ENCODE results near the gene LPIN3.

Gene LPIN3

GRCh38 chr20:41408986-41409385 is 68.4 kb downstream of the LPIN3 start:
- H3K27ac ChIP-seq: no peak overlapping the region
- no peaks in the 10 kb centered on the region for H3K36me3 ChIP-seq (ENCODE audit: control insufficient read depth, insufficient read depth, low read length)
- TF ChIP-seq CTCF (IDR thresholded peaks at IDR 0.05): no peak

More at GRCh38 chr20:41408986-41409385, 68.4 kb downstream of the LPIN3 start:
- H3K9ac ChIP-seq: no peak overlapping the region
- H2AFZ ChIP-seq: no peak overlapping the region
- no peak overlapping the region for H3K4me3 ChIP-seq (ENCODE audit: low read depth, low read length)
- H3K79me2 ChIP-seq: no peaks in the 10 kb centered on the region
- H3K27me3 ChIP-seq (ENCODE audit: control insufficient read depth, insufficient read depth, low read length): no peaks in the 10 kb centered on the region
- no peaks in the 10 kb centered on the region for H3K4me1 ChIP-seq
- H3K9me3 ChIP-seq (ENCODE audit: control insufficient read depth, low read length): no peaks in the 10 kb centered on the region
- H3K4me2 ChIP-seq (ENCODE audit: low read length): no peak overlapping the region

Data from parathyroid adenoma (tissue), 2 donors.